K562 (cell line): ENCODE data around the gene BTRC. TPM values are rescaled to one million over a fixed set of nuclear protein-coding genes. Genes with fewer than 3 reads are reported as not detected.

Experiments
- ATF2 ChIP-seq: sonication (generic); formaldehyde crosslinking; IDR thresholded peaks from 2 replicates; pipeline ENCODE4 v1.8.1; 2022; ENCODE audit warnings: missing genetic modification reagents
- BRD9 ChIP-seq: fragments of 450-650 bp; IDR thresholded peaks from 2 replicates; pipeline ENCODE4 v1.6.1; 2018; ENCODE audit warnings: low read depth; ENCODE audit not compliant: partially characterized antibody
- CBX1 ChIP-seq: sonication (generic); IDR thresholded peaks from 2 replicates; pipeline ENCODE4 v1.6.1; 2016; ENCODE audit warnings: antibody characterized with exemption, low read depth, mild to moderate bottlenecking
- CEBPG ChIP-seq, 3 experiments: fragments of 200-800 bp in 1 of 3; sonication (Bioruptor generic) in 1 of 3; sonication (generic) in 1 of 3; formaldehyde crosslinking in 1 of 3; IDR thresholded peaks in 2 of 3; conservative IDR thresholded peaks in 1 of 3; 2 replicates each; pipeline versions ENCODE4 v1.6.1 to v1.8.0; 2016 to 2022; ENCODE audit warnings: missing compliant biosample characterization in 2 of 3, missing genetic modification characterization in 2 of 3, mild to moderate bottlenecking in 1 of 3, missing genetic modification reagents in 1 of 3
- CXXC5 ChIP-seq: fragments of 250-450 bp; sonication (Bioruptor Pico); IDR thresholded peaks from 2 replicates; pipeline ENCODE4 v1.8.0; 2022; ENCODE audit warnings: inconsistent platforms, mild to moderate bottlenecking, moderate library complexity
- HMBOX1 ChIP-seq: sonication (generic); IDR thresholded peaks from 2 replicates; pipeline ENCODE4 v1.6.1; 2016
- HNRNPK ChIP-seq: fragments of 200-400 bp; formaldehyde crosslinking; IDR thresholded peaks from one replicate; pipeline ENCODE4 v1.6.1; 2018; ENCODE audit warnings: mild to moderate bottlenecking, low read depth, low read length; ENCODE audit not compliant: poor library complexity, severe bottlenecking
- LARP7 ChIP-seq: fragments of 450-650 bp; IDR thresholded peaks from 2 replicates; pipeline ENCODE4 v1.6.1; 2016
- LEF1 ChIP-seq: fragments of 450-650 bp; IDR thresholded peaks from 2 replicates; pipeline ENCODE4 v1.6.1; 2016; ENCODE audit warnings: mild to moderate bottlenecking
- MYC ChIP-seq, 2 experiments: fragments of 250-450 bp in 1 of 2; sonication (Bioruptor Pico) in 1 of 2; IDR thresholded peaks; 2 replicates each; pipeline versions ENCODE4 v1.5.1 to v1.6.1; 2012 to 2021; ENCODE audit warnings: low read depth in 2 of 2, borderline replicate concordance in 1 of 2, improper control_type of control experiment in 1 of 2, low read length in 1 of 2, mild to moderate bottlenecking in 1 of 2, moderate library complexity in 1 of 2
- SFPQ ChIP-seq: fragments of 200-400 bp; formaldehyde crosslinking; IDR thresholded peaks from 2 replicates; pipeline ENCODE4 v1.6.1; 2017; ENCODE audit warnings: mild to moderate bottlenecking, low read depth, low read length, moderate library complexity
- SNIP1 ChIP-seq: fragments of 450-650 bp; IDR thresholded peaks from 2 replicates; pipeline ENCODE4 v1.7.1; 2017; ENCODE audit warnings: low read depth, mild to moderate bottlenecking
- TCF3 ChIP-seq: sonication (generic); formaldehyde crosslinking; IDR thresholded peaks from 2 replicates; pipeline ENCODE4 v1.4.0; 2020; ENCODE audit warnings: mild to moderate bottlenecking, missing genetic modification reagents
- XRCC4 ChIP-seq: IDR thresholded peaks from one replicate; pipeline ENCODE4 v1.6.1; 2011; ENCODE audit not compliant: insufficient read depth, insufficient read length; ENCODE audit errors: extremely low read depth
- XRCC5 ChIP-seq: fragments of 200-400 bp; formaldehyde crosslinking; IDR thresholded peaks from 2 replicates; pipeline ENCODE4 v1.6.1; 2017; ENCODE audit warnings: low read depth, mild to moderate bottlenecking, low read length
- ZBTB7A ChIP-seq: IDR thresholded peaks from 2 replicates; pipeline ENCODE4 v1.6.1; 2011; ENCODE audit warnings: low read depth, mild to moderate bottlenecking, low read length, moderate library complexity, borderline replicate concordance; ENCODE audit not compliant: control insufficient read depth
- ZFP91 ChIP-seq: sonication (generic); formaldehyde crosslinking; IDR thresholded peaks from 2 replicates; pipeline ENCODE4 v1.8.0; 2022; ENCODE audit warnings: mild to moderate bottlenecking, missing genetic modification reagents
- ZKSCAN3 ChIP-seq: fragments of 250-450 bp; sonication (Bioruptor Pico); IDR thresholded peaks from 2 replicates; pipeline ENCODE4 v1.4.0; 2020
- ZNF589 ChIP-seq: fragments of 200-800 bp; sonication (Bioruptor generic); IDR thresholded peaks from 2 replicates; pipeline ENCODE4 v1.6.1; 2016; ENCODE audit warnings: low read depth, missing genetic modification characterization, missing compliant biosample characterization
- ZNF699 ChIP-seq: fragments of 250-450 bp; sonication (Bioruptor Pico); IDR thresholded peaks from 2 replicates; pipeline ENCODE4 v1.8.0; 2021; ENCODE audit warnings: mild to moderate bottlenecking, moderate library complexity; ENCODE audit not compliant: insufficient replicate concordance
- polyA plus RNA-seq, 8 experiments: library from polyadenylated mRNA; depleted of rRNA in 4 of 8; stranded (reverse) in 5 of 8; unstranded in 3 of 8; fragments of >200 nt; fragmentation: Nextera tagmentation in 2 of 8; fragmentation: Illumina TruSeq in 1 of 8; extraction: Ambion mirVana in 2 of 8; extraction: Trizol in 1 of 8; gene quantifications; 2 replicates each; pipeline versions ENCODE4 v1.2.1 to v1.2.3, GENCODE V29; 2011 to 2014; ENCODE audit warnings: inconsistent platforms in 1 of 8, missing spikeins in 1 of 8
- total RNA-seq, 7 experiments: library from RNA; depleted of rRNA in 6 of 7; stranded (reverse); fragments of >200 nt in 6 of 7; fragmentation: Illumina TruSeq in 2 of 7; extraction: Trizol in 2 of 7; gene quantifications; 2 replicates each; pipeline versions ENCODE4 v1.2.1 to v1.2.3, GENCODE V29; 2011 to 2021; ENCODE audit warnings: low replicate concordance in 1 of 7

Gene BTRC
- total and polyA plus RNA-seq, 9 of the 15 experiments (the other 6 are each of a cell fraction or from before 2014, with no cell fraction given): 1.6 to 15.4 (median 7.0) TPM

GRCh38 chr10:101453791-101454718, 100.1 kb downstream of the BTRC start (continued):
- TF ChIP-seq HNRNPK (no peak), XRCC5 (no peak), ZBTB7A (no peak), ZNF589 (CRISPR knock-in tag) (no peak), CBX1 (no peak), XRCC4 (no peak), TCF3 (CRISPR knock-in tag) (peak; percentile 21), LEF1 (0 out of 2 replicates have a peak, but pooled peaks have one; percentile 28), BRD9 (no peak), CXXC5 (peak; percentile 42; the same call in 1 of the 2 replicates), ZKSCAN3 (CRISPR knock-in tag) (no peak), HMBOX1 (peak; percentile 98), LARP7 (no peak), CEBPG (CRISPR knock-in tag; IDR thresholded peaks at IDR 0.05) (no peak), CEBPG (tag; conservative IDR thresholded peaks at IDR 0.05 in 1 of 2, IDR thresholded peaks at IDR 0.05 in 1 of 2) (0 out of 4 replicates have a peak, but pooled peaks of 1 of the 2 experiments have one; percentile 43), ZNF699 (no peak), ATF2 (CRISPR knock-in tag) (no peak), MYC (IDR thresholded peaks at IDR 0.05; ENCODE audit: low read depth, low read length) (no peak), MYC (CRISPR knock-in tag; IDR thresholded peaks at IDR 0.05; ENCODE audit: borderline replicate concordance, low read depth) (no peak), ZFP91 (CRISPR knock-in tag) (no peak), SNIP1 (no peak), SFPQ (no peak)
